Stromal cell of bone marrow (primary cell): ENCODE data around the gene ADPRHL1.

ENCODE experiments used
- DNase-seq: peaks from one replicate; pipeline ENCODE4 v3.0.0-alpha.2; 2012; ENCODE audit warnings: low read depth

The ADPRHL1 gene

GRCh38 chr13:113432506-113433270 lies 20.6 kb downstream of the ADPRHL1 start:
- DNase-seq: no peak

GRCh38 chr13:113431171-113431570 lies 22.1 kb downstream of the ADPRHL1 start:
- DNase-seq: no peak

- no peak for DNase-seq
These were observed 22.7 kb downstream of the ADPRHL1 start for GRCh38 chr13:113430378-113431110.

GRCh38 chr13:113429608-113429985 lies 23.7 kb downstream of the ADPRHL1 start:
- no peak for DNase-seq

GRCh38 chr13:113428871-113429607 lies 24.2 kb downstream of the ADPRHL1 start:
- DNase-seq: no peak

- no peak for DNase-seq
These were observed 24.8 kb downstream of the ADPRHL1 start for GRCh38 chr13:113428469-113428865.

GRCh38 chr13:113427562-113428468 lies 25.5 kb downstream of the ADPRHL1 start:
- no peak for DNase-seq

GRCh38 chr13:113426591-113426986 lies 26.7 kb downstream of the ADPRHL1 start:
- DNase-seq: no peak

GRCh38 chr13:113425941-113426590 lies 27.2 kb downstream of the ADPRHL1 start:
- no peak for DNase-seq

GRCh38 chr13:113423520-113424163 lies 29.6 kb downstream of the ADPRHL1 start:
- DNase-seq: no peak

GRCh38 chr13:113422807-113423519 lies 30.3 kb downstream of the ADPRHL1 start:
- DNase-seq: no peak

GRCh38 chr13:113421673-113422270 lies 31.5 kb downstream of the ADPRHL1 start:
- DNase-seq: peak; percentile 11

- no peak for DNase-seq
These were observed 32.3 kb downstream of the ADPRHL1 start for GRCh38 chr13:113420833-113421600.

GRCh38 chr13:113420232-113420631 lies 33.1 kb downstream of the ADPRHL1 start:
- DNase-seq: no peak

GRCh38 chr13:113419531-113420193 lies 33.6 kb downstream of the ADPRHL1 start:
- DNase-seq: no peak

- no peak for DNase-seq
These were observed 34.6 kb downstream of the ADPRHL1 start for GRCh38 chr13:113418722-113419049.

- DNase-seq: no peak
These were observed 35.2 kb downstream of the ADPRHL1 start for GRCh38 chr13:113417836-113418721.
